GM23338 (cell line): ENCODE measurements around the gene CDH8.

ENCODE experiments used
- CTCF ChIP-seq, 2 experiments: fragments of 200-600 bp in 1 of 2; sonication (generic) in 1 of 2; conservative IDR thresholded peaks; 2 replicates each; pipeline versions ENCODE4 v1.5.1 to v1.6.1; 2016 to 2017; ENCODE audit warnings: antibody characterized with exemption in 2 of 2, low read depth in 2 of 2, mild to moderate bottlenecking in 2 of 2, moderate library complexity in 1 of 2
- EZH2 ChIP-seq: fragments of 200-600 bp; sonication (generic); IDR thresholded peaks from one replicate; pipeline ENCODE4 v1.8.0; 2017; ENCODE audit warnings: antibody characterized with exemption, mild to moderate bottlenecking, low read depth; ENCODE audit not compliant: unreplicated experiment
- JUNB ChIP-seq: IDR thresholded peaks from one replicate; pipeline ENCODE4 v1.6.1; 2016; ENCODE audit warnings: antibody characterized with exemption; ENCODE audit not compliant: unreplicated experiment
- REST ChIP-seq: IDR thresholded peaks from one replicate; pipeline ENCODE4 v1.6.1; 2018; ENCODE audit warnings: antibody characterized with exemption; ENCODE audit not compliant: unreplicated experiment

- TF ChIP-seq EZH2 (no peak), CTCF (conservative IDR thresholded peaks at IDR 0.05; ENCODE audit: low read depth in 2 of 2) (no peak), JUNB (no peak), REST (no peak)
Observed at GRCh38 chr16:61937646-61938045, 98.6 kb downstream of the CDH8 start.
